Measurements from ENCODE around the gene MBP.

Gene MBP

GRCh38 chr18:76984193-76985155 lies 148.1 kb downstream of the MBP start:
- Histone ChIP-seq H3K36me3 (ENCODE audit: low read depth) (no peaks in the 10 kb centered on the region), H3K27ac (ENCODE audit: poor library complexity, severe bottlenecking) (no peak overlapping the region), H3K4me3 (ENCODE audit: severe bottlenecking) (no peak overlapping the region), H3K9me3 (ENCODE audit: severe bottlenecking) (no peaks in the 10 kb centered on the region), H3K4me1 (ENCODE audit: insufficient read depth, poor library complexity, severe bottlenecking) (no peaks in the 10 kb centered on the region), H3K27me3 (ENCODE audit: insufficient read depth, poor library complexity, severe bottlenecking) (no peaks in the 10 kb centered on the region)
- DNase-seq (ENCODE audit: low spot score) (no peak), ATAC-seq (ENCODE audit: low read depth) (no peak)
- no peak for TF ChIP-seq CTCF (IDR thresholded peaks at IDR 0.05; ENCODE audit: poor library complexity, severe bottlenecking)

- TF ChIP-seq CTCF (IDR thresholded peaks at IDR 0.05; ENCODE audit: poor library complexity, severe bottlenecking): peak; percentile 70
- Histone ChIP-seq H3K4me3 (ENCODE audit: severe bottlenecking) (no peak overlapping the region), H3K4me1 (ENCODE audit: insufficient read depth, poor library complexity, severe bottlenecking) (no peaks in the 10 kb centered on the region), H3K36me3 (ENCODE audit: low read depth) (no peaks in the 10 kb centered on the region), H3K27ac (ENCODE audit: poor library complexity, severe bottlenecking) (no peak overlapping the region), H3K9me3 (ENCODE audit: severe bottlenecking) (no peaks in the 10 kb centered on the region), H3K27me3 (ENCODE audit: insufficient read depth, poor library complexity, severe bottlenecking) (no peaks in the 10 kb centered on the region)
- ATAC-seq (ENCODE audit: low read depth) (no peak), DNase-seq (ENCODE audit: low spot score) (no peak)
Observed at GRCh38 chr18:76983613-76984051, 149.0 kb downstream of the MBP start.

- Histone ChIP-seq H3K4me3 (ENCODE audit: severe bottlenecking) (no peak overlapping the region), H3K36me3 (ENCODE audit: low read depth) (no peaks in the 10 kb centered on the region), H3K27ac (ENCODE audit: poor library complexity, severe bottlenecking) (no peak overlapping the region), H3K4me1 (ENCODE audit: insufficient read depth, poor library complexity, severe bottlenecking) (no peaks in the 10 kb centered on the region), H3K9me3 (ENCODE audit: severe bottlenecking) (no peaks in the 10 kb centered on the region), H3K27me3 (ENCODE audit: insufficient read depth, poor library complexity, severe bottlenecking) (no peaks in the 10 kb centered on the region)
- TF ChIP-seq CTCF (IDR thresholded peaks at IDR 0.05; ENCODE audit: poor library complexity, severe bottlenecking): peak; percentile 95
- peak; percentile 97 for ATAC-seq (ENCODE audit: low read depth)
- peak; percentile 91 for DNase-seq (ENCODE audit: low spot score)
Observed at GRCh38 chr18:76982841-76983583, 149.6 kb downstream of the MBP start.

- Histone ChIP-seq H3K4me1 (ENCODE audit: insufficient read depth, poor library complexity, severe bottlenecking) (no peaks in the 10 kb centered on the region), H3K4me3 (ENCODE audit: severe bottlenecking) (no peak overlapping the region), H3K9me3 (ENCODE audit: severe bottlenecking) (no peaks in the 10 kb centered on the region), H3K27ac (ENCODE audit: poor library complexity, severe bottlenecking) (no peak overlapping the region), H3K27me3 (ENCODE audit: insufficient read depth, poor library complexity, severe bottlenecking) (no peaks in the 10 kb centered on the region), H3K36me3 (ENCODE audit: low read depth) (no peaks in the 10 kb centered on the region)
- ATAC-seq (ENCODE audit: low read depth): no peak
- TF ChIP-seq CTCF (IDR thresholded peaks at IDR 0.05; ENCODE audit: poor library complexity, severe bottlenecking): no peak
- no peak for DNase-seq (ENCODE audit: low spot score)
Observed at GRCh38 chr18:76982038-76982437, 150.5 kb downstream of the MBP start.
